ENCODE data around the gene MOSMO.

DNA sequence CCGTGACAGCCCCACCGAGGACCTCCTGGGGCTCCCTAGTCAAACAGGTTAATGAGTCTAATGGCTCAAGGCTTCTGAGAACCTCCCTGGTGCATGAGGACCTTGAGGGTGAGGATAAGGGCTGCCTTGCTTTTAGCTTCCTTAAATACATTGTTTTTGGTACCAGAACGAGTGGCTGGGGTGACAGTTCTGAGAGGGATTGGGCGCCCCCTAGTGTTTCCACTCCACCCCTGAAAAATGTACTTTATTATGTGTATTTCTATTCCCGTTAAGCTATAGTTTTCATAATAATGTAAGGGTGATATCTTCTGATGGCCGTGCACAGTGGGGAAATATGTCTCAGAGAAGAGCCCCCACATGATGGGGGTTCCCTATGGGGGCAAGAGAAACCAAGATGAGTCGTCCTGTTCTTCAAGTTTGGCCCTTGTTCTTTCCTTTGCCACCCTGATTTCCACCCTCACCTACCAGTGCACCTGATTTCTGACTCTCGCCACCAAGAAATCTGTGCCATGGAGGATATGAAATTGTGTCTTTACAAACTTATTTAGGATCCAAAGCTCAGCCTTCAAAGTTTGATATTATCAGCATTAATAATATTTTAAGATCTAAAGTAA lies 69.9 kb downstream of the MOSMO start:
- TF ChIP-seq CTCF (IDR thresholded peaks at IDR 0.05) (peak; percentile 96), EZH2 (IDR thresholded peaks at IDR 0.05; ENCODE audit: borderline replicate concordance, insufficient read depth, low read depth, low read length, poor library complexity, severe bottlenecking) (no peak)
